Skin of body (tissue), 2 donors: Measurements from ENCODE around the gene HAP1. TPM values are rescaled to one million over a fixed set of nuclear protein-coding genes. Genes with fewer than 3 reads are reported as not detected.
A peak's percentile ranks its signal among the peaks of the same experiment; 100 is the strongest.
"Not testable (repeated sequence)": the region's sequence is repeated elsewhere in the genome, so short reads cannot be mapped to it uniquely, and the experiment has no call there.

Experiments used
- DNase-seq: peaks from one replicate; lab custom pipeline; 2025; lab: John Stamatoyannopoulos, UW
- total RNA-seq: library from RNA; depleted of rRNA; stranded (reverse); fragments of >200 nt; gene quantifications from one replicate; pipeline ENCODE4 v1.2.3, GENCODE V29; 2014

The HAP1 gene
- total RNA-seq, 1 donor from 2014 or later = 0.49 TPM

DNA sequence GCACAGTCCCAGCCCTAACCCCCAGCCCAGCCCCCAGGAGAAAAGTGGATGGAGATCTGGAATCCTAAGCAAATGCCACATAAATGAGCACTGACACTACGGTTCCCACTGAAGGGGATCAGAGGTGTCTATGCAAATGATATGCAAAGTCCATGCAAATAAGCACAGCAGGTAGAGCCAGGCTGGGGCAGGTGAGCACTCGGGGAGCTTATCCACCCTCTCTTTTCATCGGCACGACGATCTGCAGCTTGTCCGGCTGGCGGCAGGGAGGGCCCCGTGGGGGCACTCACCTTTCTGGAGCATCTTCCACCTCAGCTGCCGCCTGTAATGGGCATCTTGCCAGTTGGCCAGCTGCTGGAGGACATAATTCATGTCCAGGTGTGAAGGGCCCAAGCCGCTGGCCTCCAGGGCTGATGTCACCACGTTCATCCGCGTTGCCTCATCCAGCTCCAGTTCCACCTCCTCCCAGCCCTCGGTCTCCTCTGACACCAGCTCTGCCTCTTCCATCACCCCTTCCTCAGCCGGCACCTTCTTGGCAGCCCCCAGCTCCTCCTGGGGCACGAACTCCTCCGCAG, 9.9 kb downstream of the HAP1 start:
- DNase-seq = no peak

DNA sequence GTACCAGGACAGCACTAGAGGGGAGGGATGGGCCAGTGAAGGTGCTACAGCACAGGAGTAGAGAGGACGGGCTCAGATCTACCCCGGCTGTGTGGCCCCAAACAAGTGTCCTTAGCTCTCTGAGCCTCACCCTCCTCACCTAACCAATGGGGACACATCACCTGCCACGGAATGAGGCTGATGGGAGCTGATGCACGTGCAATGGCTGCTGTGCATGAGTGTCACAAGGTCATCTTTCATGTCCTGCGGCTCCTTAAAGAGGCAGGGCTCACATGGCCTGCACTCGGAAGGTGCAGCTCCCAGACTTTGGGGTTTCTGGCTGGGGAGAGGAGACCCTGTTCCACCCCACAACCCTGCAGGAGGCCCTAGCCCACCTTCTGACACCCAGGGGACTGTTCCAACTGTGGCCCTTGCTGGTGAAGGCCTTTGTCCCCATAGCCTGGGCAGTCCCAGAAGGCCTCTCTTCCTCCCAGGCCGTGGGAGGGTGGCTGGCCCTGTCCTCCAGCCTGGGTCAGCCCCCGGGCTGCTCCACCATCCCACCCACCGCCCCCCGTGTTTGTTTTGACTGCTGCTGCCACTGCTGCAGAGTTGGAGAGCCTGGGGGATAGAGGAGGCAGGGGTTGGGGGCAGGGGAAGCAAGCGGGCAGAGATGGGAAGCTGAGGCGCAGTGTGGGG, 10.5 kb downstream of the HAP1 start:
- DNase-seq = no peak

DNA sequence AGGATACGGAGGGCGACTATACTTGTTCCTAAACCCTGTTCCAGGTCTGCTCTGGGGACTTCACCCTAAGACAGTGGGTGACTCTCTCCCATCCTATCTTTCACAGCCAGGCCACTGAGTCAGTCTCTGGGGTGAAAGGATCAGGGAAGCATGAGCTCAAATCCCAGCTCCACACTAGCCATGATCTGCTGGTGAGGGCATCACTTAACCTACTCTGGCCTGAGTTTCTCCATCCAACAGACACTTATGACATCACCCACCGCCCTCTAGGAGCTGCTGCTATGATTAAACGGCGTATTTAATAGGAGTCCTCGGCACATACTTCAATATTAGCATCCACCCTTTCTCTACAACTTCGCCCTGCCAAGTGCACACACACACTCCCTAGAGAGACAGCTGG, 12.2 kb downstream of the HAP1 start:
- DNase-seq = no peak

DNA sequence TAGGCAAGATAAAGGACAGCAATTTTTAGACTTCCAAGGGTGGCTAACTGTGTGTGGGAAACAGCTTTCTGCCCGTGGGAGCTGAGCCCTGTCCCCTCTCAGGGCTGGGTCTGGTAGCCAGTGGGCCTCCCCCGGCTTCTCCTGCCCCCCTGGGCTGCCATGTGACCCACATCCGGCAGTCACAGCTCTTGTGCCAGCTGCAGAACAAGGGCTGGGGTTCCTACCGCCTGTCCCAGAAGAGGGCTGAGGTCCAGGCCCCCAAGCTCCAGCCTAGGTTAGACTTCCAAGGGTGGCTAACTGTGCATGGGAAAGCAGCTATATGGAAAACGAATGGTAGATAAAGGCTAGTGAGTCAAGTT, 16.2 kb downstream of the HAP1 start:
- no peak for DNase-seq

DNA sequence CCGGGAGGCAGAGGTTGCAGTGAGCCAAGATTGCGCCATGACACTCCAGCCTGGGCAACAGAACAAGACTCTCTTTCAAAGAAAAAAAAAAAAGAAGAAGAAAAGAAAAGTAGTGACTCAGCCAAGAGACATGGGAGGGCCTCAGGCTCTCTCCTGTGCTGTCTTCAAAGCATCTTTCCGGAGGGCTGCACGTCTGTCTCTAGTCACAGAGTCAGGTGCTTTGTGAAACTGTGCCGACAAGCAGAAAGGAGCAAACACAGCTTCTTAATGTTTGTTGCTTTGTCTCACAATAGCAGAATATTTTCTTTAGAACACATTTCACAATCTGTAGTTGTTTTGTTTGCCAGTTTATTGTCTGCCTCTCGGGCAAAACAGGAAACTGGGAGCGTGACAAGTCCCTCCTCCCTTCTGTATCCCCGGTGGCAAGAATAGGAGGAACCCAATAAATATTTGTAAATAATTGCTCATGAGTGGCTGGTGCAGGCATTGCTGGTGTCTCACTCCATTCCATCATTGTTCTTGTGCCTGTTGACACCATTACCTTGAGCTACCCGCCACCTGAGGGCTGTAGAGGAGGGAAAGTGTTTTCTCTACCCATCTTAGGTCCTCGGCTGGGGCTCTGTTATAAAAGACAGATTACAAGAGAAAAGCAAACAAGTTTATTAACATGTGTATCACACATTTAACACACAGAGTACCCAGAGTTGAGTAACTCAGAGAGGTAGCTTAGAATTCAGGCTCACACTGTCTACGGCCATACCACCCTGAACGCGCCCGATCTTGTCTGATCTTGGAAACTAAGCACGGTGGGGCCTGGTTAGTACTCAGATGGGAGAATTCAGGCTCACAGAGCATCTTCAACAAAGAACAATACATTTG, 16.8 kb downstream of the HAP1 start:
- peak; percentile 11 for DNase-seq

DNA sequence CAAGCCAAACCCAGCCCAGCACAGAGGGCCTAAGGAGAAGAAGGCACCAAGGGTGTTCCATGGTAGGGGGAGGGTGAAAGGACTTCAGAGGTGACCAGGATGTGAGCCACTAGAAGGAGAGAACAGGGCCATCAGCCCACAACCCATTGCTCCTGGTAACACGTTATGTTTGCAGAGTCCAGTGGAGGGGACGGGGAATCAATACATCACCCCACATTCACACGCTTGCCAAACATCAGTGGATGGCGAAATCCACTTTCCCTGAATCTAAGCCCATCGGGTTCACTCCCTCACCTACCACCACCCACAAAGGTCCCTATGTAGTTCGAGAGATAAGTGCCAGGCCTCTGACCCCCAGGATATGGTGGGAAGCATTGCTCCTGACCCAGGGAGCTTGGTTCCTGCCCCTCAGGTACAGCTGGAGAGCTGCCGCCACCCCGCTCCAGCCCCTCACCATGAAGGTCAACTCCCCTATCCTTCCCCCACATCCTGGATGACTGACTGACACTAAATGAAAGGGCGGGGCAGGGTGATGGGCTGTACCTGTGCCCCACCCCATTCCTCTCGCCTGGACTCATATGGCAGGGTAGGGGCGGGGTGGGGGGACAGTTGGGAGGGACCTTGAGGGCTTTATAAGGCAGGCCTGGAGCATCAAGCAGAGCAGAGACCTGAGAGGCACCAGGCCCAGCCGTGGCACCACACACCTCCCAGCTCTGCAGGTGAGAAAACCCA, 22.6 kb downstream of the HAP1 start, which contains the start of gene GAST:
Gene GAST, plus strand, starts transcription at position 663 of the 732 bp plus-strand sequence. CDS start 3,106 bp downstream, outside the sequence.
- no peak for DNase-seq

DNA sequence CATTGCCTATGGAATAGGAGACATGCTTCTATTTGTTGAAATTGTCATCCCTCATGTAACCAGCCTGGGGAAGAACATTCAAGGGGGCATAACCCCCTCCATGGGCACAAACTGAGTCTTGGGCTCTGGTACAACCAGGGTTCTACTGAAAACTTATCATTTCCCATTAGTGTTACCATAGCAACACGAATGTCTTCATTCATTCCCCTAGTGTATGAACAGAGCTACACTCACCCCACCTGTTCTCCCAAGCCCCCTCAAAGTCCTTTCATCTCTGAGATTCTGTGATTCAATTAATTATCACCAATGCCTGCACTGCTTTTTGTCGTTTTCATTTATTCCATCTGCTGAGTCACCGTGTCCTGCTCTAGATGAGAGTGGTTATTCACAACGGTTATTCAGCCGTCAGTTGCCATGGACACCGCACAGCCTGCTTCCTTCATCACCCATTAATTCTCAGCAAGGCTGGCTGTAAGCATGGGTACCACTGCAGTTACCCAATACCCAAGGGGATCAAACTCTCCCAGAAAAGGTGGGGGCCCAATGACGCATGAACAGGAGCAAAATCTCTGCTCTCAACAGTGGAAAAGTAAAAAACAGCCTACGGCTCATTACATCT, 23.9 kb downstream of the HAP1 start:
- no peak for DNase-seq

DNA sequence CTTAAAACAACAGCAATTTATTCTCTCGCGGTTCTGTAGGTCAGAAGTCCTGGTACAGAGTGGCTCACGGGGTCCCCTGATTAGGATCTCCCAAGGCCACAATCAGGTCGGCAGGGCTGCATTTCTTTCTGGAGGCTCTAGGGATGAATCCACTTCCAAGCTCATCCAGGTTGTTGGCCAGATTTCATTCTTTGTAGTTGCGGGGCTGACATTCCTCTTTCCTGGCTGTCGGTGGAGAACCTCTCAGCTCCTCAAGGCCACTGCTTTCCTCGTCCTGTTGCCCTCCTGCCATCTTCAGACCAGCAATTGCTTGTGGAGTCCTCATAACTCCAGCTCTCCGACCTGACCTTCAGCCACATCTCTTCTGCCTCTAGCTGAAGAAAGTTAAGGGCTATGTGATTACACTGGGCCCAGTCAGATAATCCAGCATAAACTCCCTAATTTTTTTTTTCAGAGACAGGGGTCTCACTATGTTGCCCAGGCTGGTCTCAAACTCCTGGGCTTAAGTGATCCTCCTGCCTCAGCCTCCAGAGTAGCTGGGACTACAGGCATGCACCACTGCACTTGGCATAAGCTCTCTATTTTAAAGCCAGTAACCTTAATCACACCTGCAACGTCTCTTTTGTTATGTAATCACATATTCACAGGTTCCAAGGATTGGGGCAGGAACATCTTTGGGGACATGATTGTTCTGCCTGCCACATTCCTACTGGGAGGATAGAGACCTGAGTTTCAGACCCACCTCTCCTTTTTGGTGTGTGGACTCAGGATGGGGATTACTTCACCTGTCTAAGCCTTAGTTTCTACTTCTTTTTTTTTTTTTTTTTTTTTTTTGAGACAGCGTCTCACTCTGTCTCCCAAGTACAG, 26.4 kb downstream of the HAP1 start:
- no peak for DNase-seq

DNA sequence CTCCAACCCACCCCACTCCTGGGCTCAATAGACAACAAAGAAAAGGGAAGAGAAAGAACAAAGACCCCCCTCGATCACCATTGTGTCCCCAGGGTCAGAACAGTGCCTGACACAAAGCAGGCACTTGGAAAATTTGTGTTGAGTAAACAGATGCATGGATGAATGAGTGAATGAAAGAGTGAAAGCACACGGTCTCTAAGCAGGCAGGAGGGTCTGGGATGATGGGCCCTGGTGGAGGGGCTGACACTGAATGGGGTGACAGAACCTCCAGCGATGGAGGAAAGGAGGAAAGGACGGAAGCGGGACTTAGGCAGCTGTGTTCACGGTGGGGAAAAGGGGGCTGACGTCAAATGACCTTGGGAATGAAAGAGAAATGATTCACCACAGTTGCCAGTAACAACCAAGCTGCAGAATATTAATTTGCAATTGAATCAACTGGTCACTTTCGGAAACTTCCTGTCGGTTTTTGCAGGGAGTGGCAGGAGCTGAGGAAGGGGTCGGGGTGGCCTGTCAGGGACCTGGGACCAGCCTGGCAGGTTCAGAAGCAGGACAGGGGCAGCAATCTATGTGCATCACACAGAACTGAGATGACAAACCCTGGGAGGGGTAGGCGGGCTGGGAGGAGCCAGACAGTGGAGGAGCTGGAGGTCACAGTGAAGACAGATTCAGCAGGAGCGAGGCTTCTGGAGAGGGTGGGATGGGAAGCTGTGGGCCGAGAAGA, 29.0 kb downstream of the HAP1 start:
- DNase-seq = no peak

DNA sequence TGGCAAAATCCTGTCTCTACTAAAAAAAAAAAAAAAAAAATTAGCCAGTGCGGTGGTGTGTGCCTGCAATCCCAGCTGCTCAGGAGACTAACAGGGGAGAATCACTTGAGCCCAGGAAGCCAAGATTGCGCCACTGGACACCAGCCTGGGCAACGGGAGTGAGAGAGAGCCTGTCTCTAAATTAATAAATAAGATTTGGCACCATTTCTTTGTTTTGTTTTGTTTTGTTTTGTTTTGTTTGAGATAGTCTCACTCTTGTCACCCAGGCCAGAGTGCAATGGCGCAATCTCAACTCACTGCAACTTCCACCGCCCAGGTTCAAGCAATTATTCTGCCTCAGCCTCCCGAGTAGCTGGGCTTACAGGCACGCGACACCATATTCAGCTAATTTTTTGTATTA, 31.7 kb downstream of the HAP1 start:
- DNase-seq = no peak

DNA sequence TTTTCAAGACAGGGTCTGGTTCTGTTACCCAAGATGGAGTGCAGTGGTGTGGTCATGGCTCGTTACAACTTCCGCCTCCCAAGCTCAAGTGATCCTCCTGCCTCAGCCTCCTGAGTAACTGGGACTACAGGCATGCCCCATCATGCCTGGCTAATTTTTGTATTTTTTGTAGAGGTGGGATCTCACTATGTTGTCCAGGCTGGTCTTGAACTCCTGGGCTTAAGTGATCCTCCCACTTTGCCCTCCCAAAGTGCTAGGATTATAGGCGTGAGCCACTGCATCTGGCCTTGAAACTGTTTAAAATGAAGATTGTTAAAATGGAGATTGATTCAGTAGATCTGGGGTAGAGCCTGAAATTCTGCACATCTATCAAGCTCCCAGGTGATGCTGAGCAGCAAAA, 33.6 kb downstream of the HAP1 start:
- DNase-seq = not testable (repeated sequence)

DNA sequence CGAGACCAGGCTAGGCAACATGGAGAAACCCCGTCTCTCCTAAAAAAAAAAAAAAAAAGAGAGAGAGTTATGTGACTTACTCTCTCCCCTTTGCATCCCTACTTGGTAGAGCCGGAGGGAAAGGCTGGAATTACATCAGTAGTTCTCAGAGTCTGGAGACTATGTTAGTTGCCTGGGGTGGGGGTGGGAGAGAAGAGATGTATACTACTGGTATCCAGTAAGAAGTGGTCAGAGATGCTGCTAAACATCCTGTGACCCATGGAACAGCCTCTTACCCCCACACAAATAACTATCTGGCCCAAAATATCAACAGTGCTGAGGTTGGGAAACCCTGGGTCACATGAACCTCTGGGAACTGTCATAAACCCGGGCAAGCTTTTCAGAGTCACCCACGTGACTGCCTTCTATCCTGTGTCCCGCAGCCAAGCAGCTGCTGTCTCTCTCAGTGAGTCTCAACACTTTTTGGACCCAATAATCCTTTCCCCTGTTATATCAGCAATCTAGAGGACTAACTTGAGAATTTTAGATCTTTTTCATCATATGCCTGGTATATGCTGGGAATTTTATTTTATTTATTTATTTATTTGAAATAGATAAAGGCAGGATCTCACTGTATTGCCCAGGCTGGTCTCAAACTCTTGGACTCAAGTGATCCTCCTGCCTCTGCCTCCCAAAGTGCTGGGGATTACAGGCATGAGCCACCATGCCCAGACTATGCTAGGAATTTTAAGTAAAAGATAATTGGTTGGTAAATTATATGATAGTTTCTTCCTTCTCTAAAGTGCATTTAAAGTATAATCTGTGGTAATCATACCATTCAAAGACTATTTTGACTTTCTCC, 37.1 kb downstream of the HAP1 start:
- DNase-seq = peak; percentile 37

DNA sequence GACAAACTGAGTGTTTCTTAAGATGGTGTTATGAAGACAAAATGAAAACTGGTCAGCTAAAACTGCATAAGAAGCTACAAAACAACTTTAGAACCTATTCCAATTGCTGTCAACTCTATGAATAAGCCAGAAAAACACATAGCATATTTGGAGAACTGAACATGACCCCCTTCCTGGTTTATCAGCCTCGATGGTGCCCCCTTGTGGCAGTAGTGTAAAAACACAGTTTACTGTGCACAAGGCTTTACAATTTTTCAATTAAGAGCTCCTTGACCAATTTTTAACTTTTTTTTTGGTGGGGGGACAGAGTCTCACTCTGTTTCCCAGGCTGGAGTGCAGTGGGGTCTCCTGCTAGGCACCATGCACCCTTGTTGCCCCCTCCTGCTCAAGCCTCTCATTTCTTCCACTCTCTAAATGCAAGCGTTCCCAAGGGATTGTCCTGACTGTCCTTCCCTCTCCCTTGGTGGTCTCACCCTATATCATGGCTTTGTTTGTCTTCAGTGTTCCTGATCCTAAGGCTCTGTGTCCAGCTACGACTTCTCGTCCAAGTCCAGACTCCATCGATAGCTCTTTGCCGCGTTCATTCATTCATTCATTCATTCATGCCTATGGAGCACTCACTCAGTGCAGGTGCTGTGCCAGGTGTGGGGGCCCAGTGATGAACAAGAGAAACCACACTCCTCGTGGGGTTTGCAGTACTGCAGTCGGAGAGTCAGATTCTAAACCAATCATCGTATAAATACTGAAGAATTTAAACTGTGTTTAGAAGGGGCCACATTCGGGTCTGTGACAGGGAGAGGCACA, 38.3 kb downstream of the HAP1 start:
- DNase-seq = peak; percentile 63

DNA sequence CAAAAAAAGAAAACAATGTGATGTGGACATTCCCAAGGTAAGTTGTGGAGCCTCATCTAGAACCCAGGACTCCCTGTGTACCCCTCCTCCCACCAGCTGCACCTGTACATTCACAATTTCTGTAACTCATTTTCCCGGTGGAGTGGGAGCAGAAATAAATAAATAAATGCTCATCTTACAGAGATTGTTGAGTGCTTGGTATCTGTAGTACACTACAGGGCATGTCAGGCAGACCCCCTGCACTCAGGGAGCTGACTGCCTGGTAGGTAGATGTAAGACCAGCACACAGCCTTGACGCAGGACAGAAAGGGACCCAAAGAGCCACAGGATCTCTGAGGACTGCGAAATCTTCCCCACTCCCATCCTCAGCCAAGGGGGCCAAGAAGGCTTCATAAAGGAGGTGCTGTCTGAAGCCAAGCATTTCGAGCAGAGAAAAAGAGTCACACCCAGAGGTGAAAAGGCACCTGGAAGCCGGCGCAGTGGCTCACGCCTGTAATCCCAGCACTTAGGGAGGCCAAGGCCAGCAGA, 39.2 kb downstream of the HAP1 start:
- no peak for DNase-seq

DNA sequence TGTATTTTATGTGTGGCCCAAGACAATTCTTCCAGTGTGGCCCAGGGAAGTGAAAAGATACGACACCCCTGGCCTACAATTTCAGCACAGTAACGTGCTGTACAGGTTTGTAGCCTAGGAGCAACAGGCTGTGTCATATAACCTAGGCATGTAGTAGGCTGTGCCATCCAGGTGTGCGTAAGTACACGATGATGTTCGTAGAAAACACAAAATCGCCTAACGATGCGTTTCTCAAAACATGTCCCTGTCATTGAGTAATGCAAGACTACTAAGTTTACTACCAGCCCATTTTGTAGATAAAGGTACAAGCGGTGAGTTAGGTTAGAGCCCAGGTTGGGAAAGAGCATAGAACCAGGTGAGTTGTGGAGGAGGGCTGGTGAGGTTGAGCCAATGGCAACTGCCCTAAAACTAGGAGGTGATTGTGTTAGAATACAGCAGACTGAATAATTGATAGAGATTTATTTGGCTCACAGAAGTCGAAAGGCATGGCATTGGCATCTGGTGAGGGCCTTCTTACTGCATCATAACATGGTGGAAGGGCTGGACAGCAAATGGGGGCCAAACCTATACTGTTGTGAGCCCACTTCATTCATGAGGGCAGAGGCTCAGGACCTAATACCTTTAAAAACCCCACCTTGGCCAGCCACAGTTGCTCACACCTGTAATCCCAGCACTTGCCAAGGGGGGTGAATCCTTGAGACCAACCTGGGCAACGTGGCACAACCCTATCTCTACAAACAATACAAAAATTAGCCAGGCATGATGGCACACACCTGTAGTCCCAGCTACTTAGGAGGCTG, 41.5 kb downstream of the HAP1 start:
- DNase-seq = no peak

DNA sequence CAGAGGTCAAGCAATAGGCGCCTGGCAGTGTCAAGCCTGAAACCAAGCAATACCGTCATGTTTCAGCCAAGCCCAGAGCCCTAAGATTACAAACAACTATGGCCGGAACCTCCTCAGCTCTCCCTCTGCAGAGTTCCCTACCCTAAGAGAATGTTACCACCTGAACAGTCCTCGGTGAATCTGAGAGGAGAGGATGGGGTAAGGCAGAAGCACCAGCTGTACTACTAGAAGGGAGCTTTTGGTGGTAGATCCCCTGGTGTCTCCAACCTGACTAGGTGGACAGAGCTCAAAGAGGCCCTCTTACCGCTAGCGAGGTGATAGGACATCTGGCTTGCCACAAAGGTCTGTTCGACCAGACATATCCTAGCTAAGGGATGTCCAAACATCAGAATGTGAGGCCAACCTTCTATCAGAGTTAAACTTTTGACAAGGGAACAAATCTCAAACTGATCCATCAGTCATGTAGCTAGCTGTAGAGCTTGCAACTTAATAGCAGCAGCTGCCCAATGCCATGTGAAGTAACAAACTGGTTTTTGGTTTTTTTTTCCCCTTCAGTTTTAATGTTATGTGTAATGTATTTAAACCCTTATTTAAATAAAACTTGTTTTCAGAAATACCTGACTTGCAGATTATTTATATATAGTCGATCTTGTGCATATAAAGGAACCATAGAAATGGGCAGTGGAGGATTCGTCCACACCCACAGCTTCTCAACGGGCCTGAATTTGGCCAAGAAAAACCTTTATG, 43.2 kb downstream of the HAP1 start:
- DNase-seq = no peak
